ENCODE results near the gene APP.

The APP gene

DNA sequence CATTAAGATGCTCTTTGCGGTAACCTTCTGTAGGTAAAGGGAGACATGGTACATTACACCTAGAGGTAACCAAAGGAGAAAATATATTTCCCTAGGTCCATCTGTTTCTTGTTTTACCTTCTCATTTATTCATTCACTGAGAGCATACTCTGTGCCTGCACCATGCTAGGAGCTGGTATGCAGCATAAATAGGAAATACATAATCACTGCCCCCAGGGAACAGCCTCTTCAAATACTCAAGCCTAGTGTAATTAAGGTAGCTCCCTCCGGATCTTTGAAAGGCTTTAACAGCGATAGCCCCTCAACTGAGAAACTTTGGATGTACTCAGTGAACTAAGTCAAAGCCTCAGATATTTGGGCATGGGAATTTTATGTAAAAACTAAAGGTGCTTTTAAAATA, 312.2 kb downstream of the APP start:
- no peak for DNase-seq
- intact Hi-C loops (cut with DNase I), result no loop called here

DNA sequence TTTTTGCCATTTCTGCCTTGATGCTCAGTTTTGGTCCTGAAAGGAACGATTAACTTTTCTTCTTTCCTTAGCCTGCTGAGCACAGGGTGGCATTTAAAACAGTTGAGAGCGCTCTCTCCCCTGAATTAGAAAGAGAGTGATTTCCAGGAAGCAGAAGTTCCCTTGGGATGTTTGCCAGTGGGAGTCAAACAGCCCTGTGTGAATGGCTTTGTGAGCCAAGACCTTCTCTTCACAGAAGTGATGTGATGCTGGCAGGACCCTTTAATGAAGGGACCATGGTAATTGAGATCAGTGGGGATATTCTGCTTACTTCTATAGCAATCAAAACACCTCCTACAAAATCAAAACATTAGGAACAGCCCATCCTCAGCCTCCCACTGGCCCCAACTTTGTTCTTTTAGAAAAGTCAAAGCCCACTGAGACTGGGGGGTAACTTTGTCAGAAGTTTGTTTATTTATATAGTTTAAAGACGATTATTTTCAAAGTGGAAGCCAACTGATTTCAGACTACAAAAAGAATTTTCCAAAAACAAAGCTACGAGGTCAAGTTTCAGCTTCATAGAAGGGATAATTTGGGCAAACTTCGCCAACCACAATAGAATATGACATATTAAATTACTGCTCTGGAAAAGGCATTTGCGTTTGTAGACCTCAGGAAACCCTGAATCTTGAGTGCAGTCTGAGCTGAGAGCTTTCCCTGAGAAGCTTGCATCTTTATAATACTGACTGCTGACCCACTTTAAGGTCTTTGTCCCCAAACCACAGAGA, 313.1 kb downstream of the APP start:
- intact Hi-C loops (cut with DNase I), result no loop called here

DNA sequence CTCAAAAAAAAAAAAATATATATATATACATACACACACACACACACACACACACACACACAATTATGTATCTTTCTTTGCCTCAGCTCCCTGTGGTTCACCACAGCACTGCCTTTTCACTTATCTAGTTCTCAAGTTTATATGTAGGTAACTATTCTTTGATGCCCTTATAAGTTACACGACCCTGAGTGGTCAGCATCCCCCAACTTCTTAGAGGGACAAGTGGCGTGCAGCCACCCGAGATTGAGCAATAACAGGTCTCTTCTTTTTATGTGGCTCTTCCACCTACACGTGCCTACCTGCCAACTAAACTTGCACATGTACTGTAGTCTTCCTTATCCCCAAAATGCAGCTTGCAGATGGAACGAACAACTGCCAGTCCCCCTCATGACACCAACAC, 315.0 kb downstream of the APP start:
- no peak for DNase-seq
- intact Hi-C loops (cut with DNase I), result no loop called here

More for the DNA sequence above, 313.1 kb downstream of the APP start:
- DNase-seq, result no peak

DNA sequence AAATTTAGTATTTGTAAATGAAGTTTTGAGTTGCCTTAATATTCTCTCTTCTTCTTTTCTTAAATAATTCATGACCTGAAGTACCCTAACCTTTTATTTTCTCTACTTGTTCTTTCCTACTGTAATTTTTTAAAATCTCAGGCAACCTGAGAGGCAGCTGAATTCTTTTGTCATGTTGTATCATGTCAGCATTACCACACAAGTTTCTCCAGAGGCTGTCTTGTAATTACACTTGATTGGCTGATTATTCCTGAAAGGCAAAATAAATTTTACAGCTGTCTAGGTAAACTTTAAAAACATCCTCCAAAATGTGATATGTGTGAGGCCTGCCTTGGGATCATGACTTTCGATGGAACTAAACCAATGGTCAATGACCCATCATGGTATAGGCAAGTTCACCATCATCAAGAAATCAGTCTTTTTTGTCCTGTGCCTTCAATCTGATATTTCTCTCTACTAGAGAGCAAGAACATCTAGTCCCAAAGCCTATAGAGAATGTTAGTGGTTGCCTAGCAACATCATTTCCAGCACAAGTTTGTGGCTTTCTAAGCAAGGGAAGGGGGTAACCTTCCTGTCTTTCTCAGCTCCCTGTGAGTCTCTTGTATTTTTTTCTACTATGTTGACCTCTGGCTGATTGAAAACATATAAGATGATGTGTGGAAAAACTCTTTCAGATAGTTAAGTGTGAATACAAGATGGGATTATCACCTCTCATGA, 320.3 kb downstream of the APP start:
- intact Hi-C loops (cut with DNase I), result no loop called here
- DNase-seq, result no peak

DNA sequence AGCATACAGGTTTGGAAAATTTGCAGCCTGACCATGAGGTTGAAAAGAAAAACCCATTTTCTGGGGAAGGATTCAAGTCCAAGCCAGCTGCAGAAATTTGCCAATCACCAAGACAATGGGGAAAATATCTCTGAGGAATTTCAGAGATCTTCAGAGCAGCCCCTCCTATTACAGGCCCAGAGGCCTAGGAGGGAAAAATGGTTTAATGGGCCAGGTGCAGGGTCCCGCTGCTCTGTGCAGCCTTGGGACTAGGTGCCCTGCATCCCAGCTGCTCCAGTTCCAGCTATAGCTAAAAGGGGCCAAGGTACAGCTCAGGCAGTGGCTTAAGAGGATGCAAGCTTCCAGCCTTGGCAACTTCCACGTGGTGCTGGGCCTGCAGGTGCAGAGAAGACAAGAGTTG, 322.3 kb downstream of the APP start:
- intact Hi-C loops (cut with DNase I), result no loop called here
- no peak for DNase-seq

DNA sequence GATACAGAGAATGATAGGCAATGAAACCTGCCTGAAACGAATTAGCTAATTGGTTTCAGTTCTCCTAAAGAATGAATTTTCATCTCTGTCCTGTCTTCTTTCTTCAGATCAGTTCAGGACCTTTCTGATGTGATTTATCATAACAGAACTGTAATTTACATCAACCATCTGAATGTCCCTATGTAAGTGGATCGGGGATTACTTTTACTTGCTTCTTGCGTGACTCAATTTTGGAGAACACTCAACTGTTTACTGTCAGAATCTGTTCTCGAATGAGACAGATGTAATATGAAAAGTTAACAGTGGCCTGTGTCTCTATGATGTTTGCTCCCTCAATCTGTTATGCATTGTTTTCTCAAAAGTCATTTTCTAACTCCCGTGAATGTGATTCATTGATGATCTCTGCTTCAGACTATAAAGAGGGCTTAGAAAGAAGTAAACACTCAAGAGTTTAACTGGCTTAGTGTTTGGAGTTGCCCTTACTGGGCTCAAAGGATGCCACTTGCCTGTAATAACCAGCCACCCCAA, 324.8 kb downstream of the APP start:
- DNase-seq, result no peak
- intact Hi-C loops (cut with DNase I), result no loop called here

DNA sequence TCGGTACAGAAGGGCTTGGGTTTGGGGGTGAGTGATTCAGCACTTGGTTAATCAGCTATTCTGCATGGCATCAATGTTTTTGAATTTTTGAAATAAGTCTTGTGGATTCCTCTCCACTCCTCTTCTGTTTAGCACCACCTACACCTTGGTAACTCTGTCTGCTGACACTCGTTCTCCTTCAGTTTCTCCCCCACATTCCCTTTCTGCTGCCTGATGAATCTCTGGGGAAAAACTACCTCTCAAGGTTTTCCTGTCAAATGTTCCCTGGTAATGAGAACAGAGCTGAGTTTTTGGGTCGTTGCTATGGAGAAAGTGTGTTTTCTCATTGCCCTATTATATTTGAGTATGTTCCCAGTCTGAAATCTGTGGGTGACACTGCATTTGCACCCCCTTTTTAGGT, 327.6 kb downstream of the APP start:
- no peak for DNase-seq
- intact Hi-C loops (cut with DNase I), result no loop called here

DNA sequence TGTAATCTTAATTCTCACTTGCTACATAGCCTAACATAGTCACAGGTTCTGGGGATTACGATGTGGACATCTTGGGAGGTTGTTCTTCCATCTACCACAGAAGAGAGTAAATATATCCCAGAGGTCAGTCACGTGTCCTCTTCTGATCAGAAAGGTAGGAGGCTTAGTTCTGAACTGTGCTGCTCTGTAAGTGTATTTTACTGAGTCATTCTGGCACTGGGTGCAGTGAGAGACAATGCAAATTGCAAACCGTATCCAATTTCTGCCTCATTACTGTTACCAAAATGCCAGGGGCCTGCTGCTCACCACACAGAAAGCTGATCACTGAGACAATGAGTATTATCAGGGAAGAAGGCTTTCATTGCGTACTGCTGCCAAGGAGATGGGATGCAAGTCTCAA, 331.8 kb downstream of the APP start:
- intact Hi-C loops (cut with DNase I), result no loop called here
- DNase-seq, result no peak

DNA sequence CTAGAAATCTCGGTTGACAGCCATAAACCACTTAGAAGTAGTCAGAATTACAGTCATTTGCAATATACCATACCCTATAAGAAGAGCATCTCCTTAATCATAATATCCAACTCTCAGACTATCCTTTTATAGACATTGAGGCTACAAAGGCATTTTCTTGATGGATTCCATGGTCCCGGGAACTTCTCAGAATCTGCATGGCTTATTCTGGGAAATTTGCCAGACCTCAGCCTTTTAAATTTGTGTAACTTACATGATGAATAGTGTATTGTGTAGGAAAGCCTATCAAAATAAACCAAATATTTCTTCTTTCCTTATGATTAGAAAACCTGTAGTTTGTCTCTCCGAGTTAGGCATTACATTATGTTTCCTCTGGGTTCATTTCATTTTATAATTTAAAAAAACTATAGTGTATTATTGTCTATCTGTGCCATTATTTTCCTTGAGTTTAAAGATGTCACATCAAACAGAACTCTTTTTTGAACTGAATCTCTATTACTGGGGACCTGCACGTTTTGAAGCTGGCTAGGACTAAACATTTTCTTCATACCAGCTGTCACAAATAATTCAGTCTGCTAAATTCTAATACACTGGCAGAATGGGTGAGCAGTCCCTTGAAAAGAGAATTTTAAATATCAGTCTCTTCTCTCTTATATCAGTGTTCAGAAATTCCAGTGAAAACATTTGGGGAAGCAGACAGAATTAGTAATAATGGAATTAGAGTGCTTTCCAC, 332.9 kb downstream of the APP start:
- DNase-seq, result no peak

DNA sequence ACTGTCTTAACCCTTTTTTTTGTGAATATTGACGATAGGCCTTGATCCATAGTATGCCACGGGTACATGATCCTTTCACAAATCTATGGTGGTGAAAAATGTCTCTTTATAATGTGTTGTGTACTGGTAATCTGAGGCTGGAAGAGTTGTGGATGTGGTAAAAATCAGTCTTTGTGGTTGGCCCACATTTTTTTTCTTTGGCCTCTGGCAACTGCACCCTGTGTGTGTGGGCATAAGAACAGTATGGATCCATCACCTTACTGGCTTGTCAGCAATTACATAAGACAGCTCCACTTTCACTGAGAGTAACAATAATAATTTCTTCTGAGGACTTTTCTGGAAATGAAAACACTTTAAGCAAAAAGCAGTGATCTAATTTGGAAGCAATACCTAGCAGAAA, 334.2 kb downstream of the APP start:
- no peak for DNase-seq

More for the DNA sequence above, 332.9 kb downstream of the APP start:
- intact Hi-C loops (cut with DNase I), result no loop called here

DNA sequence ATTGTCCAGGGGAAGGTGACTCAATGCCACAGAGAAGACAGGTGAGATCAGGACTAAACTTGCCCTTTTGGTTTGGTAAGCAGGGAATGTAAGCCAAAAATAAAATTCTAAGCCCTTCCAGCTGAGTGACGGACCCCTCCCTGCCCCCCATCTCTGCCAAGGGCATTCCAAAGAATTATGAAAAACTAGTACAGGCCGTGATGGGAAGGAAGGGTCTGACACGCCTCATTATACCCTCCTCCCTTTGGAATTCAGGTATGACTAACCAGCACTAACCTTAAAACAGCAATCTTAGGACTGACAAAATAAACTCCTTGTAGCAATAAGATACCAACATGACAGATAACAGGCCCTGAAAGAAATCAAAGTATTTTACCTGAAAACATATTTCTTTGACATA, 336.2 kb downstream of the APP start:
- intact Hi-C loops (cut with DNase I), result no loop called here
- DNase-seq, result no peak

More for the DNA sequence above, 334.2 kb downstream of the APP start:
- intact Hi-C loops (cut with DNase I), result no loop called here

DNA sequence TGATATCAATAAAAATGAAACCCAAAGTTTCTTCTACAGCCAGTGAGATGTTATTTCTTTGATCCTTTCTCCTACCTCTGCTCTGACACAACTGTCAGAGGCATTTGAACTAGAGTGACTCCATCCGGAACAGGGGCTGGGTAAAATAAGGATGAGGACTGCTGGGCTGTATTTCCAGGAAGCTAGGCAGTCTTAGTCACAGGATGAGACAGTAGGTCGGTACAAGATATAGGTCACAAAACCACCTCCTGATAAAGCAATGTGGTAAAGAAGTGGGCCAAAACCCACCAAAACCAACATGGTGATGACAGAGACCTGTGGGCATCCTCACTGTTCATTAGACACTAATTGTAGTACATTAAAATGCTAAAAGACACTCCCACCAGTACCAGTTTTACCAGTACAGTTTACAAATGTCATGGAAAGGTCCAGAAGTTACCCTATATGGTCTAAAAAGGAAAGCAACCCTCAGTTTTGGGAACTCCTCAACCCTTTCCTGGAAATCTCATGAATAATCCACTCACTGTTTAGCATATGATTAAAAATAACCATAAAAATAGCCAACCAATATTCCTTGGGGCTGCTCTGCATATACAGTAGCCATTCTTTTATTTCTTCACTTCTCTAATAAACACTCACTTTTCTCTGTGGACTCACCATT, 339.1 kb downstream of the APP start:
- intact Hi-C loops (cut with DNase I), result no loop called here
- DNase-seq, result no peak

All from posterior cingulate gyrus (tissue), 11 donors.